Neutrophil (primary cell): ENCODE results near the gene FHOD3.

Source experiments
- H3K27ac ChIP-seq: fragments of 200-600 bp; sonication (generic); 2 replicates; pipeline ENCODE4 v1.5.1; 2016; ENCODE audit warnings: mild to moderate bottlenecking, moderate library complexity
- H3K27me3 ChIP-seq: fragments of 200-600 bp; sonication (generic); 2 replicates; pipeline ENCODE4 v1.6.0; 2016; ENCODE audit warnings: mild to moderate bottlenecking
- H3K36me3 ChIP-seq: fragments of 200-600 bp; sonication (generic); 2 replicates; pipeline ENCODE4 v1.5.1; 2017
- H3K4me1 ChIP-seq, 2 experiments: fragments of 200-600 bp in 1 of 2; sonication (generic) in 1 of 2; 1 replicate in 1 of 2; 2 replicates in 1 of 2; pipeline versions ENCODE4 v1.5.1 to v1.6.1; 2013 to 2016; ENCODE audit warnings: low read depth in 1 of 2, low read length in 1 of 2, mild to moderate bottlenecking in 1 of 2, moderate library complexity in 1 of 2; ENCODE audit not compliant: control insufficient read depth in 1 of 2, insufficient read depth in 1 of 2
- H3K4me3 ChIP-seq, 2 experiments: fragments of 200-600 bp in 1 of 2; sonication (generic) in 1 of 2; 1 replicate in 1 of 2; 2 replicates in 1 of 2; pipeline ENCODE4 v1.5.1; 2013 to 2016; ENCODE audit warnings: low read depth in 1 of 2, low read length in 1 of 2, mild to moderate bottlenecking in 1 of 2, moderate library complexity in 1 of 2
- H3K9me3 ChIP-seq: fragments of 200-600 bp; sonication (generic); 2 replicates; pipeline ENCODE4 v1.5.1; 2016
- CTCF ChIP-seq: fragments of 200-600 bp; sonication (generic); IDR thresholded peaks from 2 replicates; pipeline ENCODE4 v1.5.1; 2016; ENCODE audit warnings: antibody characterized with exemption

The FHOD3 gene

GRCh38 chr18:36766836-36767235 lies 469.3 kb downstream of the FHOD3 start:
- no peaks in the 10 kb centered on the region for H3K9me3 ChIP-seq
- H3K4me3 ChIP-seq, result no peak overlapping the region
- no peak overlapping the region for H3K27ac ChIP-seq
- H3K4me1 ChIP-seq, result no peaks in the 10 kb centered on the region
- TF ChIP-seq CTCF, result no peak
- H3K27me3 ChIP-seq, result no peaks in the 10 kb centered on the region
- H3K36me3 ChIP-seq, result no peaks in the 10 kb centered on the region

- no peak for TF ChIP-seq CTCF
- no peaks in the 10 kb centered on the region for H3K4me1 ChIP-seq
- H3K27me3 ChIP-seq, result no peaks in the 10 kb centered on the region
- H3K9me3 ChIP-seq, result no peaks in the 10 kb centered on the region
- no peaks in the 10 kb centered on the region for H3K36me3 ChIP-seq
- H3K4me3 ChIP-seq, result no peak overlapping the region
- H3K27ac ChIP-seq, result no peak overlapping the region
Observed at GRCh38 chr18:36769172-36769571, 471.7 kb downstream of the FHOD3 start.

- Histone ChIP-seq H3K4me1 (no peaks in the 10 kb centered on the region), H3K27me3 (no peaks in the 10 kb centered on the region), H3K36me3 (no peaks in the 10 kb centered on the region), H3K4me3 (no peak overlapping the region), H3K27ac (no peak overlapping the region), H3K9me3 (no peaks in the 10 kb centered on the region)
- TF ChIP-seq CTCF, result no peak
Observed at GRCh38 chr18:36769611-36770314, 472.2 kb downstream of the FHOD3 start.

GRCh38 chr18:36770315-36770946 lies 472.9 kb downstream of the FHOD3 start:
- Histone ChIP-seq H3K27ac (no peak overlapping the region), H3K27me3 (no peaks in the 10 kb centered on the region), H3K36me3 (no peaks in the 10 kb centered on the region), H3K9me3 (no peaks in the 10 kb centered on the region), H3K4me3 (no peak overlapping the region), H3K4me1 (no peaks in the 10 kb centered on the region)
- no peak for TF ChIP-seq CTCF

- Histone ChIP-seq H3K27me3 (no peaks in the 10 kb centered on the region), H3K4me1 (no peaks in the 10 kb centered on the region), H3K27ac (no peak overlapping the region), H3K9me3 (no peaks in the 10 kb centered on the region), H3K36me3 (no peaks in the 10 kb centered on the region), H3K4me3 (no peak overlapping the region)
- TF ChIP-seq CTCF, result no peak
Observed at GRCh38 chr18:36771245-36771644, 473.7 kb downstream of the FHOD3 start.
